Frontal cortex (tissue), 4 donors: ENCODE results near the gene FOXO6. TPM values are rescaled to one million over a fixed set of nuclear protein-coding genes. Genes with fewer than 3 reads are reported as not detected.
"Not testable (repeated sequence)": the region's sequence is repeated elsewhere in the genome, so short reads cannot be mapped to it uniquely, and the experiment has no call there.

ENCODE experiments used
- DNase-seq, 2 donors: peaks; one replicate each; pipeline ENCODE4 v3.0.0; 2012; ENCODE audit warnings: low spot score in 2 of 2
- FAIRE-seq: peaks from 2 replicates; lab custom pipeline; 2012; peaks lifted over from hg19 to GRCh38; lab: Jason Lieb, UNC
- total RNA-seq: library from RNA; depleted of rRNA; stranded (reverse); fragments of >200 nt; gene quantifications from one replicate; pipeline ENCODE4 v1.2.3, GENCODE V29; 2014
- donor health status: control.
- donor health status: control.
- donor health status: control.

Gene FOXO6
- total RNA-seq, 1 donor from 2014 or later: 3.7 TPM

DNA sequence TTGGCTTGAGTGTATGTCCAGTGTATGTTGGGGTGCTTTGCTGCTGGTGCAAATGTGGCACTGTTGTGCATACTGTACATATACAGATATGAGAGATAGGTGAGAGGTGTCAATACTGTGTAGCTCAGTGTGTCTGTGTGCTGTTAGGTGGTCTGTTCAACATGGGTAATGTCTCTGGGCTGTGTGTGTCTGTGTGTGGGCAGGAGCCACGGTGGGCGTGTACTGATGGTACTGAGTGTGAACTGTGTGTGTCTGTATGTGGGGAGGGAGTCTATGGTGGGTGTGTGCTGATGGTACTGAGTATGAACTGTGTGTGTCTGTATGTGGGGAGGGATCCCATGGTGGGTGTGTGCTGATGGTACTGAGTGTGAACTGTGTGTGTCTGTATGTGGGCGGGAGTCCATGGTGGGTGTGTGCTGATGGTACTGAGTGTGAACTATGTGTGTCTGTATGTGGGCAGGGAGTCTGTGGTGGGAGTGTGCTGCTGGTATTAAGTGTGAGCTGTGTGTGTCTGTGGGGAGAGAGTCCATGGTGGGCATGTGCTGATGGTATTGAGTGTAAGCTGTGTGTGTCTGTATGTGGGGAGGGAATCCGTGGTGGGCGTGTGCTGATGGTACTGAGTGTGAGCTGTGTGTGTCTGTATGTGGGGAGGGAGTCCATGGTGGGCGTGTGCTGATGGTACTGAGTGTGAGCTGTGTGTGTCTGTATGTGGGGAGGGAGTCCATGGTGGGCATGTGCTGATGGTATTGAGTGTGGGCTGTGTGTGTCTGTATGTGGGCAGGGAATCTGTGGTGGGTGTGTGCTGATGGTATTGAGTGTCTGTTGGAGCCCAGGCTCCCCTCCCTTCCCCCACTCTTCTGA lies 32.2 kb upstream of the FOXO6 start:
- no peak for FAIRE-seq

DNA sequence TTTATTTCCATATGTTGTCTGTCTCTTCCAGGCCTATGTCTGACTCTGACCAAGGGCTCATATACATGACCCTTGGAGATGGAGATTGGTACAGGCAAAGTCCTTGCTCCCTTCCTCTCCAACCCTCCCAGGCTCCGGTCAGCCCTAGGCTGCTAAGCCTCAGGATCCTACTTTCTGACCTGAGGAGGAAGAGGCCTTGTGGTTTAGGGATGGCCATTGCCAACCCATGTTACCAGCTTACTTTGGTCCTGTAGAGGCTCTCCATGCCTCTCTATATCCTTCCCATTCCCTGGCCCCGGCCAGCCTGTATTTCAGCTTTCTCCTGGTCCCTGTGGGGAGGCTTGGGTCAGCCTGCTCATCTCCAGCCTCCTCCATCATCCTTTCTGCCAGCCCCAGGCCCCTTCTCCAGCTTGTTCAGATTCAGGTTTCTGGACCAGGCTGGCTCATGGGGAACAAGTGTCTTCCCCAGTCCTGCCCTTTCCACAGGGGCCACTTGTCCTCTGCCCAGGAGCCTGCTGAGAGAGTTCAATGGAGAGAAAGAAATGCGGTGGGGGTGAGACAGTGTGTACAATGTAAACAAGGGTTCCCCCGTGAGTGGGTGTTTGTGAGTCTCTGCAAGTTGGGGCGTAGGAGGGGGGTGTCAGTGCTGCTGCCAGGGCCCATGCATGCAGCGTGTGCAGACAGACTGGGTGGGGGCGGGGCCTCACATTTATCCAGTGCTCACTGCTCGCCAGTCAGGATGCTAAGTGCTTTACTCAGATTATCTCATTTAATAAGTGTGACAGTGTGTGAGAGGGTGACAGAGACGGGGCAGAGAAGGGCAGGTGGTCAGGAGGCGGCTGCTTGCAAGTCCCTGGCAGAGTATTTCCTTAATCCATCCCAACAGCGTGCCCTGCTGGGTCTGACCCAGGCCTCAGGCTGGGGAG lies 31.3 kb upstream of the FOXO6 start:
- FAIRE-seq: no peak
- DNase-seq: no peak

More for the DNA sequence above, 32.2 kb upstream of the FOXO6 start:
- no peak for DNase-seq

DNA sequence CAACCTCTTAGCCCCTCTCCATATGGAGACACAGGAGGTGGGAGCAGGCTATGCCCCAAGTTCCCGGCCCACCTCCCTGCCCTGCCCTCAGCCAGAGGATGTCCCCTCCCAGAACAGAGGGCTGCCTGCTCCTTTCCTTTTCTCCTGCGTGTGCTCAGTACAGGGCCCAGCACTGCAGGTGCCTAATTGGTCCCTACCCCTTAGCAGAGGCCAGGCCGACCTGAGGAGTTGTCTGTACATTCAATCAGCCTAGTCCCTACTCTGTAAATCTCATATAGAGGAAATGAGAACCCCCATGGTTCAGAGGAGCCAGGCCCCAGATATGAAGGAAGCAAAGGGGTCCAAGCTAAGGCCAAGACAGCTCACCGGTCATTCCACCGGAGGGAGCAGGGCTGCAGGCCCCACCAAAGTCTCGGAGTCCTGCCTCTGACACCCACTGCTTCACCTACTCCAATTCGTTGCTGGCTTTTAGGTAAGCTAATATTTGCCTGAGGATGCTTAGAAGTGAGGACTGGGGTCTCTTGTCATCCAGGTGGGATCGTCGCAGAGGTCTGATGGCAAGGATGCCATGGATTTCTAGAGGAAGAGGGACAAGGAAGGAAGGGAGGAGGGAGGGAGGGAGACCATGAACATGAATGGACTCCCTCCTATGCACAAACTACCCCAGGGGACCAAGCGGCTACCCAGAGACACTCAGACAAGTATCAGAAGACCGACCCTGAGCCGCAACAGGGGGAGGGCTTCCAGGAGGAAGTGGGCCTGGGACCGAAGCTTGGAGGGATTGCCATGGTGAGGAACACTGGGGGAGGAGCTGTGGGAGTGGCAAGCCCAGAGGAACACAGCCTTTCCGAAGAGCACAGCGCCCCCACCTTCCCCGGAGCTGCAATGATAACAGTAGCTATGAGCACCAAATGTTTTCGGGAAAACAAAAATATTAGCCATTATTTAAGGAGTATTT lies 30.4 kb upstream of the FOXO6 start:
- DNase-seq (no peak), FAIRE-seq (no peak)

DNA sequence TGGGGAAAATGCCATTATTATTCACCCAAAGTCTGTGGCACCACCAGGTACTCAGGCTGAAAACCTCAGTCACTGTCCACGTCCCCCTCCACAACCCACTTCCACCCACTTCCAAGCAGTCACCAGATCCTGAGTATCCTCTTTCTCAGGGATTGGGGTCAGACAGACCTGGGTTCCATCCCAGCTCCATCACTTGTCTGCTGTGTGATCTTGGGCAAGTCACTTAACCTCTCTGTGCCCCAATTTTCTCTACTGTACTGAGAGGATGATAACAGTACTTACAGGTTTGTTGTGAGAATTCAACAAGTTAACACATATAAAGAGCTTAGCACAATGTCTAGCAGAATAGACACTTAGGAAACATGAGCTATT lies 29.7 kb upstream of the FOXO6 start:
- DNase-seq: no peak
- FAIRE-seq: no peak

DNA sequence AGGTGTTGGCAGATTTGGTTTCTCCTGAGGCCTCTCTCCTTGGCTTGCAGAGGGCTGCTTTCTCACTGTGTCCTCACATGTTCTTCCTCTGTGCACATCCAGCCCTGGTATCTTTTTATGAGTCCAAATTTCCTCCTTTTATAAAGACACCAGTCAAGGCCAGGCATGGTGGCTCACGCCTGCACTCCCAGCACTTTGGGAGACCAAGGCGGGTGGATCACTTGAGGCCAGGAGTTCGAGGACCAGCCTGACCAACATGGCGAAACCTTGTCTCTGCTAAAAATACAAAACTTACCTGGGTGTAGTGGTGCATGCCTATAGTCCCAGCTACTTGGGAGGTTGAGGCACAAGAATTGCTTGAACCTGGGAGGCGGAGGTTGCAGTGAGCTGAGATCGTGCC lies 29.1 kb upstream of the FOXO6 start:
- DNase-seq, FAIRE-seq: not testable (repeated sequence)

DNA sequence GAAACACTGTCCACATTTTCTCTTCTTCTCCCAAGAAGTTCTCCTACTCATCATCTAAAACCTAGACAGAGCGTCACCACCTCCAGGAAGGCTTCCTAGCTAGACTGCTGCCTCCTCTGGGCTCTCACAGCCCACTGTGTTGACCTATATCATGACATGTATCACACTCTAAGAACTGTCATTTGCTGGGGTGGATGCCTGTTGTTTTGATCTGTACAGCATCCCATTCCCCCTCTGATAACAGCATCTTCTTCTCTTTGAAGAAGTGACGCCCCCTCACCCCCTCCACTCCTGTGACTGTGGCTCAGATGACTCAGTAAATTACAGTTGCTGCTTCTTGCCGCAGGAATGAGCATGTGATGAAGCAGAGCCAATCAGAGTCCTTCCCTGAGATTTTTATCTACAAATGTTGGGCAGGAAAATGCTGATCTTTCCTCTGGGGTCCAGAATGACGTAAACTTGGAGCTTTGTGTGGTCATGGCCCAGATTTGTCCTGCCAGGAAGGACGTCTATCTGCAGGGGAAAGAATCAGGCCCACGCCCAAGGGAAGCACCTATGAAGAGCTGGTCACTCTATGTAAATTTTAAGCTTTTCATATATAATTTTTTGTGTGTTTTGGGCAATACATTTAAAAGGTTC lies 28.0 kb upstream of the FOXO6 start:
- FAIRE-seq: no peak
- no peak for DNase-seq

DNA sequence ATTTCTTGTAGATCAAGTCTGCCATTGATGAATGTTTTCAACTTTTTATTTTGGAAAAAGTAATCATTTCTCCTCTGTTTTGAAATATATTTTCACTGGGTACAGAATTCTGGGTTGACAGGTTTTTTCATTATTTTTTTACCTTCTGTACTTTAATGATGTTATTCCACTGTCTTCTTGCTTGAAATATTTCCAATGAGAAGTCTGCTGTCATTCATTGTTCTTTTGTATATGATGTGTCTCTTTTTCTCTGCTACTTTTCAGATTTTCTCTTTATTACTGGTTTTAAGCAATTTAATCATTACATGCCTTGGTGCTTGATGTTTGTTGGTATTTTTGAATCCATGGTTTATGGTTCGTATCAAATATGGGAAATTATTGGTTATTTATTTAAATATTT lies 22.4 kb upstream of the FOXO6 start:
- FAIRE-seq (no peak), DNase-seq (no peak)

DNA sequence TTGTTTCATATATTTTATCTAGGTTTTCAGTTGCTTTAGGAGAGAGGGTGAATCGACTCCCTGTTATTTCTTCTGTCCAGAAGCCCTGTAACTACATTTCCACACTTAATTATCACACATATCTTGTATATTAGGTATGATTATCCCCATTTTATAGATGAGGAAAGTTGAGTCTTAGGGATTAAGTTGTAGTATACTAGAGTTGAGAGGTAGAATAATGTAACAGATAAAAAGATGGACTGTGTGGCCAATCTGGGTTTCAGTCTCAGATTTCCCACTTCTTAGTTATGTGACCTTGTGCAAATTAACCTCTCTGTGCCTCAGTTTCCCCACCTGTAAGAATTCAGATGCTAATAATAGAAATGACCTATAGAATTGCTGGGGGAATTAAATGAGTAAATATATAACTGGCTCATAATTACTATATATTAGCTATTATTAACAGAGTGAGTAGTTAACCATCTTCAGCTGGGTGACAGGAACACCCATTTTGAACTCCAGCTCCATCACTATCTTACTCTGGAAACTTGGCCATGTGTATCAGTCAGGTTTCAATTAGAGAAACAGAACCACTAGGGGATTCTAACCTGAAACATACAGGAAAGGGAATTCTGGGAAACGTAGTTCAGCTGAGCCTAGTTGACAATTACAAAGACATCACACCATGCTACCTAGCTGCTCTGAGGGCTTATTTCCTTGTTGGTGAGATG lies 20.4 kb upstream of the FOXO6 start:
- FAIRE-seq (no peak), DNase-seq (no peak)

DNA sequence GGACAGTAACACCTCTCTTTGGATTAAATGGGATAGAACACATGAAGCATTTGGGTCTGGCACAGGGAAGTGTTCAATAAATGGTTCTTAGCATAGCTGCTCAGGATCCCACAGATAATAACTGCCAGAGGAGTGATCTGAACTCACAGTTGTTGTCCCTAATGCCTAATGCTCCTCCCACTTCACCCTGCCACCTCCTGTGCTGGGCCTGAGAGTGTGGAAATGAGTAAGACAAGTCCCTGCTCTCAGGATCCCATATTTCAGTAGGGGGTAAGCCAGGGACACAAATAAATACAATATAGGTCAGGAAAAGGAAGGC lies 19.9 kb upstream of the FOXO6 start:
- DNase-seq (no peak), FAIRE-seq (no peak)

DNA sequence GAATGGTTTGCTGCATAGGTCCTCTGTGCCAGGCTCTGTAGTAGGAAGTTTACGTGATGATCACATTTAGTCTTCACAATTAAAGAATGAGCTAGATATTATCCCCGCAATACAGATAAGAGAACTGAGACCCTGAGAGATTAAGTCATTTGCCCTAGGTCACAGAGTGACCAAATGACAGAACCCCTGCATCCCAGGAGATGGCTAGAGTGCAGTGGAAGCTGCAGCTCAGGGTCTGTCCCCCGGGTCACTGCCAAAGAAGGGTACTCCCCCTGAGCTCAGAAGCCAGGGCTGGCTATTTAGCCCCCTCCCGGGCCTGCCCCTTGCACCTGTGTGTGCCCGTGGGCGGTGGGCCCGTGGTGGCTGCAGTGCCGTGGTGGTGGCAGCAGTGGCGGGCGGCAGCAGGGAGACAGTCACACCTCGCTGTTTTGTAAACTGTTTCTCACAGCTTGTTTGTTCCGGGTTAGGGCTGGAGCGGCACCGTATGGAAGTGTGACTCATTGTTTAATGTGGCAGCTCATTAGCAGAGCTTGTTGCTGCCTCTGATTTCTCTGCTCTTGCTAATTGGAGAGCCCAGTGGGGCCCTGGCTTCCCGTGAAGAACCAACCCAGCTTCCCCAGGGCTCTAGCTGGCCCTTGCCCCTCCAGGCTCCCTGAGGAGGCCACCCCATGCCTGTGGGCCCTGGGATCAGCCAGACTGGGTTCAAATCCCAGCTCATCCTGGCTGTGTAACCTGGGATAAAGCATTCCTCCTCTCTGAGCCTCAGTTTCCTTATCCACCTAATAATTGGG lies 19.3 kb upstream of the FOXO6 start:
- FAIRE-seq: no peak
- no peak for DNase-seq

DNA sequence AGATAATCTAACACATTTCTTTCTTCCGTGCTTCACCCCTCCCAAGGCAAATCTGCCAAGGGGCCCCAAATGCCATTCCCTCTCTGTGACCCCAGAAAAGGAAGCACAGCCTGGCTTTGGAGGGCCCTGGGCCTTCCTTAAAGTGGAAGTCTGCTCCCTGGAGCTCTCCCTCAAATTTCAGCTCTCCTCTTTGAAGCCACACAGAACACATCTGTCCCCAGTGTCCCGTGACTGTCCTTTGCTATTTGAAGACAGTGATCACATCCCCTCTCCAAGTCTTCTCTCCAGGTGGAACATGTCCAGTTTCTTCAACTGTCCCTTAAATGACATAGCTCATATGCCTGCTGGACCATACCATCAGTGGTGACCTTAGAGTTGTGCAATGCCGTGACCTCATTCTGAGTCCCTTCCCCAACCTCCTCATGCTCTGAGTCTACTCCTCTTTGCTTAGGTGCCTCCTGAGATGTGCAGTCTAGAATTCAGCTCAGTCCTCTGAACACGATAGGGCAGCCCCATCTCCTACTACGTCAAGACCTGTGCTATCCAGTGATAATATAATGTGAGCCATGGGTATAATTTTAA lies 18.4 kb upstream of the FOXO6 start:
- FAIRE-seq: no peak
- DNase-seq: no peak

DNA sequence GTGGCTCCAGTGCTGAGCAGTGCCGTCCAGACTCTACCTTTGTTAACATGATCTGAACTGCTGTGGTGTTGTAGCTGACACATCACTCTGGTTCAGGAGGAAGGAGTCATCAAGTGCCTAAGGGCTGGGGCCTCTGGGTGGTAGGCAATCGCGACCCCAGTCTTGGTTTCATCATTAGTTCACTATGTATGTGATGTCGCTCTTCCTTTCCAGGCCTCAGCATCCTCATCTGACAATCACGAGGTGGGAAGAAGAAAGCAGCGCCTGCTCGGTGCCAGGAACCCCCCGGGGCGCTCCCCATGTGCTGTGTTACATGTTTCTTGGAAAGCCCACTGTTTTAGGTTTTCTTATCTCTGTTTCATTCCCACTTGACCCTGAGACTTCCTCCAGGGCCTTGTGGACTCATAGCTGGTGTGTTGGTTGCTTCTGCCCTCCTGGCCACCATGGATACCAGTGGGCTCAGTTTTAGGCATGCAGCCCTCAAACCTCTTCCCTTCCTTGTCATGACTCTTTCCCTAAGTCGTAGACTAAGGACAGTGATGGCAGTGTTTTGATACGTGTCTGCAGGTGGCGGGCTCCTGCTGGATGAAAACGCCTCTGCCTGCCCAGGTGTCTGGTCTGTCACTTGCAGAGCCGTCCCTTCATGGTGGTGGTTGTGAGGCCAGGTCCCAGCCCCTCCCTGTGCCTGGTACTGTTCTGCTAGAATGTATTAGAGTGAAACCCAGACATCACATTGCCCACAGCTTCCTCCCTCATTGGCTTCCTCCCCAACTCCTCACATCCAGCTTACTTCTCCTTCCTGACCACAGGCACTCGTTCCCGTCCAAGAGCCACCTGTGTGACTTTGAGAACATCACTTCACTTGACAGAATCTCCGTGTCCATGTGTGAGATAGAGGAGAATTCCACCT lies 17.2 kb upstream of the FOXO6 start:
- no peak for DNase-seq
- no peak for FAIRE-seq

DNA sequence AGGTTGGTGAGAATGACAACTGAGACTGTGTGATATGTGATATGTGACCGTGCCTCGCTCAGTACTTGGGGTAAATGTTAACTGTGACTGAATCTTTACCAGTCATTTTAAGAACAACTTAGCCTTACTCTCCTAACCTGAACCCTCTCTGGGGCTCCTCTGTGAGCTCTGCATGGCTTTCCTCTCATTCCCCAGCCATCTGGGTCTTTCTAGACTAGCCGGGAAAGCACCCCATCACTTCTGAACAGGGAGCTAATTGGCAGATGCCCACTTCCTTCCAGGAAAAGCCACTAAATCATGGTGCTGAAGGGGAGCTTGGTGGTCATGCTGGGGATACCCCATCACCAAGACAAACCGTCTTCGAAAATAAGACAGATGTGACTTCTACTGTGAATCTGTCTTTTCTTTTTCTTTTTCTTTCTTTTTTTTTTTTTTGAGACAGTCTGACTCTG lies 16.5 kb upstream of the FOXO6 start:
- DNase-seq: no peak
- FAIRE-seq: no peak

DNA sequence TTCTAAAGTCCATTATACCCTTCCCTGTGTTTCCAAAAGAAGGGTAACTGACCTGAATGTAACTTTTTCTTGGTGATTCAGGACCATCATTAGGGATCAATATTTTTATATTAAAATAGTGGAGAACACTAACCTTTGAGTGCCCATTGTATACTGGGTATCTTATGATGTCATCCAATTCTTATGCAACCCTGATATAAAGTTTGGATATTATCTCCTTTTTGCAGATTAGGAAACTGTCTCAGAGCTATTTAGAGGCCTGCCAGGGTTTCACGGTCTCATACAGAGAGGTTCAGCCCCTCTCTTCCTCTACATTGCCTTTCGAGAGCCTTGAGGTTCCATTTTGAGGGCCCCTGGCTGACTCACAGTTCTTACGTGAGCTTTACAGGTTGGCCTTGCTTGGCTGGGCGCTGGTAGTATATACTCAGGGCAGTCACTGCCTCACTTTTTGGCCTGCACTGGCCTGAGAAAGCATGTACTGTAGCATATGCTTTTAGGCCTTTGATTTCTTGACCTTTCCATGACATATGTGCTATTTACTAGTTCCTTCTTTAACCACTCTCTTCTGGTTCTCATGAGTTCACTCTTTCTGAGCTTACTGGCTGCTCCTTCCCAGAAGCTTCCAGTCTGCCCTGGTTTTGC lies 15.7 kb upstream of the FOXO6 start:
- no peak for FAIRE-seq
- DNase-seq: no peak

DNA sequence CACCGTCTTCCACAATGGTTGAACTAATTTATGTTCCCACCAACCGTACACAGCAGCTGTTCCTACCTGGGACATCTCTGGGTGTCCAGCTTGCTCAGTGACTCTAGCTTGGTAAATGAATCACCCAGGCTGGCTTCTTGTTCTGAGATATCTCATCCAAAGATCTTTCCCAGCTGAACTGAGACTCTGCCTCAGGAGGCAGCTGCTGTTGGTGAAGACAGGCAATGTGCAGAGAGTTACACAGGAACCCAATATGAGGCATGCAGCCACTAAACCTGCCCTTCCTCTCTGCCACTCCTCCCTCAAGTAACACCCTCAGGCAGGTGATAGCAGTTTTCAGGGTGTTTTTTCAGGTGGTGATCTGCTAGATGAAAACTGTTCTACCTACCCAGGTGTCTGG lies 14.0 kb upstream of the FOXO6 start:
- FAIRE-seq (no peak), DNase-seq (no peak)

DNA sequence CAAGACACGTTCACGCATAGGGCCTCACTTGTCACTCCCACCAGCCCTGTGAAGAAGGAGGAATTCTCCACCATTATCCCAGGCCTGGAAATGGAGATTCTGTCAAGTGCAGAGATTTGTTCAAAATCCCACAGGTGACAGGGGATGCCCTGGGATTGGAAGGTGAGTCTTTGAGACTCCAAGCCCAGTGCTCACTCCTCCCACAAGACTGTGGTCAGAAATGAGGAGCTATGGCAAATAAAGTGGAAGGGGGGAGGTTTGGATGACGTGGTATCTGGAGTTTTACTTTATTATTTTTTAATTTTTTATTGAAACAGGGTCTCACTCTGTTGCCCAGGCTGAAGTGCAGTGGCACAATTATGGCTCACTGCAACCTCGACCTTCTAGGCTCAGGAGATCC lies 12.8 kb upstream of the FOXO6 start:
- DNase-seq (no peak), FAIRE-seq (no peak)
